ENCODE results near the gene AKAP13. TPM values are rescaled to one million over a fixed set of nuclear protein-coding genes. Genes with fewer than 3 reads are reported as not detected.

Gene AKAP13
- polyA plus RNA-seq, 1 of the 3 experiments (the other 2 are of a cell fraction): 8.4 TPM

DNA sequence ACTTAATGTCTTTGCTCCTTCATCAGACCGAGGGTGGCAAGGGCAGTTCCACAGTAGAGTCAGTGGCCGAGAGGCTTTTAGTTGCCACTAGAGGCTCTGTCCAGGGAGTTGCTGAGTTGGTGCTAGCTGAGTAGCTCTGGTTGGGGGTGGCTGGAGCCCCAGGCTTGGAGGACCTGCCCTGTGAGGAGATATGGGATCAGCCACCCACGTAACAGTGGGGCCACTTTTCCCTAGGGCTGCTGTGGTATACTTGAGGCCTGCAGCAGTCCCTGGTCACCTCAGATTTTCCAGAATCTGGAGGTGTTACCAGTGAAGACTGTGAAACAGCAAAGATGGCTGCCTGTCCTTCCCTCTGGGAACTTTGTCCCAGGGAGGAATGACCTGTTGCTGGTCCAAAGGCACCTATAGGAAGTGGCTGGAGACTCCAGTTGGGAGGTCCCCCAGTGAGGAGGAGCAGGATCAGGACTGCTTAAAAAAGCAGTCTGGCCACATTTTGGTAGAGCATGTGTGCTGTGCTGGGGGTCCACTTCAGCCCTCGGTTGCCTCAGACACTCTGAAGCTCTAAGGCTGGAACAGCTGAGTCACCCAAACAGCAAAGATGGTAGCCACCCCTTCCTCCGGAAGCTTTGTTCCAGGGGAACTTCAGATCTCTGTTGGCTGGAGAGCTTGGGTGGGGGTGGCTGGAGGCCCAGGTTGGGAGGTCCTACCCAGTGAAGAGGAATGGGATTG is 72.9 kb downstream of the AKAP13 start:
- no peak for DNase-seq
- H4K20me1 ChIP-seq (ENCODE audit: insufficient read depth): peaks cover 53% of the 10 kb centered on the region
- no peak overlapping the region for H3K4me3 ChIP-seq (ENCODE audit: low read depth in 2 of 2, low read length in 1 of 2)
- ChIA-PET CTCF (interaction anchor here (0.9 to 1.0 kb wide), 2 partner anchors 56 to 164 kb away, joined by 3 read pairs; no protein-coding TSS in a partner anchor), POLR2A (no interaction called here)
- no peak overlapping the region for H2AFZ ChIP-seq (ENCODE audit: low read depth)
- H3F3A ChIP-seq (replicated peaks; ENCODE audit: insufficient read depth): peaks cover 3% of the 10 kb centered on the region
- H3K9ac ChIP-seq: no peak overlapping the region
- TF ChIP-seq NFIC (IDR thresholded peaks at IDR 0.05; ENCODE audit: borderline replicate concordance) (no peak), FOSL2 (IDR thresholded peaks at IDR 0.05; ENCODE audit: borderline replicate concordance, low read depth) (no peak), YY1 (IDR thresholded peaks at IDR 0.05; ENCODE audit: low read depth) (no peak), POLR2AphosphoS5 (IDR thresholded peaks at IDR 0.05; ENCODE audit: low read depth, low read length) (no peak), FOXM1 (IDR thresholded peaks at IDR 0.05; ENCODE audit: low read depth) (no peak)
- TF ChIP-seq, protein P1, sequence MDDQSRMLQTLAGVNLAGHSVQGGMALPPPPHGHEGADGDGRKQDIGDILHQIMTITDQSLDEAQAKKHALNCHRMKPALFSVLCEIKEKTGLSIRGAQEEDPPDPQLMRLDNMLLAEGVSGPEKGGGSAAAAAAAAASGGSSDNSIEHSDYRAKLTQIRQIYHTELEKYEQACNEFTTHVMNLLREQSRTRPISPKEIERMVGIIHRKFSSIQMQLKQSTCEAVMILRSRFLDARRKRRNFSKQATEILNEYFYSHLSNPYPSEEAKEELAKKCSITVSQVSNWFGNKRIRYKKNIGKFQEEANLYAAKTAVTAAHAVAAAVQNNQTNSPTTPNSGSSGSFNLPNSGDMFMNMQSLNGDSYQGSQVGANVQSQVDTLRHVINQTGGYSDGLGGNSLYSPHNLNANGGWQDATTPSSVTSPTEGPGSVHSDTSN (IDR thresholded peaks at IDR 0.05): no peak
- TF ChIP-seq, protein P2, sequence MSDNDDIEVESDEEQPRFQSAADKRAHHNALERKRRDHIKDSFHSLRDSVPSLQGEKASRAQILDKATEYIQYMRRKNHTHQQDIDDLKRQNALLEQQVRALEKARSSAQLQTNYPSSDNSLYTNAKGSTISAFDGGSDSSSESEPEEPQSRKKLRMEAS (IDR thresholded peaks at IDR 0.05; ENCODE audit: low read depth): no peak
- no peaks in the 10 kb centered on the region for H3K9me2 ChIP-seq
- no peaks in the 10 kb centered on the region for H3K36me3 ChIP-seq (replicated peaks in 1 of 2; ENCODE audit: control insufficient read depth in 1 of 2, insufficient read depth in 2 of 2, low read length in 1 of 2)
- H3K79me2 ChIP-seq (ENCODE audit: insufficient read depth): peaks cover 91% of the 10 kb centered on the region
- 90% methylated on average over 2 of the region's 5 CpGs for WGBS (ENCODE audit: low lambda C conversion rate)
- H3K4me1 ChIP-seq (ENCODE audit: control insufficient read depth in 1 of 2, insufficient read depth in 2 of 2, low read depth in 1 of 2, low read length in 1 of 2): no peaks in the 10 kb centered on the region
- H3K27ac ChIP-seq (ENCODE audit: low read depth in 2 of 2, low read length in 1 of 2): no peak overlapping the region
- no peaks in the 10 kb centered on the region for H3K27me3 ChIP-seq (ENCODE audit: insufficient read depth)
- peaks cover 5% of the 10 kb centered on the region; the same call in 1 of the 2 replicates for H3K9me3 ChIP-seq
- H3K4me2 ChIP-seq: no peak overlapping the region

DNA sequence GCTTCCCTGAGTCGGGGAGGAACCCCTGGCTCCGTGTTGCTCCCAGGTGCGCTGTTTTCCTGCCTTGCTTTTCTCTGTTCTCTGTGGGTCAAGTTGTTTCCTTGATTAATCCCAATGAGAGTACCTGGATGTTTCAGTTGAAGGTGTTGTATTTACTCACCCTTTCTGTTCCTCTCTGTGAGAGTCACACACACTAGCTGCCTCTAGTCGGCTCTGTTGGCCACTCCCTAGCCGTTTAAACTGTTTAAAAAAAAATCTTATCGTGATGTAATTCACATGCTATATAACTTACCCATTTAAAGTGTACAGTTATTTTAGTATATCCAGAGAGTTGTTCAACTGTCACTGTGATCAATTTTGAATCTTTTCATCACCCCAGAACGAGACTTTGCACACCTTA is 74.0 kb downstream of the AKAP13 start:
- 92% methylated on average over 7 of the region's 7 CpGs for WGBS (ENCODE audit: low lambda C conversion rate)
- Histone ChIP-seq H3K27me3 (ENCODE audit: insufficient read depth) (no peaks in the 10 kb centered on the region), H3K9me2 (no peaks in the 10 kb centered on the region), H3K27ac (ENCODE audit: low read depth in 2 of 2, low read length in 1 of 2) (no peak overlapping the region), H2AFZ (ENCODE audit: low read depth) (no peak overlapping the region), H3K36me3 (replicated peaks in 1 of 2; ENCODE audit: control insufficient read depth in 1 of 2, insufficient read depth in 2 of 2, low read length in 1 of 2) (no peaks in the 10 kb centered on the region), H3K9ac (no peak overlapping the region), H3K9me3 (peaks cover 5% of the 10 kb centered on the region; the same call in 1 of the 2 replicates), H3K79me2 (ENCODE audit: insufficient read depth) (peaks cover 85% of the 10 kb centered on the region), H3F3A (replicated peaks; ENCODE audit: insufficient read depth) (peaks cover 2% of the 10 kb centered on the region), H3K4me2 (no peak overlapping the region), H3K4me1 (ENCODE audit: control insufficient read depth in 1 of 2, insufficient read depth in 2 of 2, low read depth in 1 of 2, low read length in 1 of 2) (no peaks in the 10 kb centered on the region), H3K4me3 (ENCODE audit: low read depth in 2 of 2, low read length in 1 of 2) (no peak overlapping the region), H4K20me1 (ENCODE audit: insufficient read depth) (peaks cover 46% of the 10 kb centered on the region)
- ChIA-PET POLR2A (no interaction called here), CTCF (interaction anchor here (0.9 to 1.0 kb wide), 2 partner anchors 57 to 165 kb away, joined by 3 read pairs; no protein-coding TSS in a partner anchor)
- no peak for DNase-seq
- TF ChIP-seq, protein P3, sequence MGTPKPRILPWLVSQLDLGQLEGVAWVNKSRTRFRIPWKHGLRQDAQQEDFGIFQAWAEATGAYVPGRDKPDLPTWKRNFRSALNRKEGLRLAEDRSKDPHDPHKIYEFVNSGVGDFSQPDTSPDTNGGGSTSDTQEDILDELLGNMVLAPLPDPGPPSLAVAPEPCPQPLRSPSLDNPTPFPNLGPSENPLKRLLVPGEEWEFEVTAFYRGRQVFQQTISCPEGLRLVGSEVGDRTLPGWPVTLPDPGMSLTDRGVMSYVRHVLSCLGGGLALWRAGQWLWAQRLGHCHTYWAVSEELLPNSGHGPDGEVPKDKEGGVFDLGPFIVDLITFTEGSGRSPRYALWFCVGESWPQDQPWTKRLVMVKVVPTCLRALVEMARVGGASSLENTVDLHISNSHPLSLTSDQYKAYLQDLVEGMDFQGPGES (IDR thresholded peaks at IDR 0.05; ENCODE audit: low read depth, low read length): no peak
- TF ChIP-seq TCF12 (IDR thresholded peaks at IDR 0.05) (no peak), EZH2phosphoT487 (IDR thresholded peaks at IDR 0.05; ENCODE audit: borderline replicate concordance, low read depth) (no peak), RAD21 (IDR thresholded peaks at IDR 0.05; ENCODE audit: low read length) (no peak), NRF1 (IDR thresholded peaks at IDR 0.05; ENCODE audit: low read depth, low read length) (no peak), GATA2 (CRISPR knock-in tag; IDR thresholded peaks at IDR 0.05) (no peak), SMC3 (IDR thresholded peaks at IDR 0.05; ENCODE audit: low read depth, low read length) (no peak), TEAD4 (IDR thresholded peaks at IDR 0.05; ENCODE audit: borderline replicate concordance, insufficient read depth) (no peak), NFIC (IDR thresholded peaks at IDR 0.05; ENCODE audit: borderline replicate concordance) (no peak), JUND (IDR thresholded peaks at IDR 0.05) (no peak), FOXJ3 (CRISPR knock-in tag; IDR thresholded peaks at IDR 0.05) (no peak), EP300 (IDR thresholded peaks at IDR 0.05; ENCODE audit: borderline replicate concordance in 1 of 2, low read depth in 1 of 2, low read length in 1 of 2) (no peak)
- TF ChIP-seq, protein P4, sequence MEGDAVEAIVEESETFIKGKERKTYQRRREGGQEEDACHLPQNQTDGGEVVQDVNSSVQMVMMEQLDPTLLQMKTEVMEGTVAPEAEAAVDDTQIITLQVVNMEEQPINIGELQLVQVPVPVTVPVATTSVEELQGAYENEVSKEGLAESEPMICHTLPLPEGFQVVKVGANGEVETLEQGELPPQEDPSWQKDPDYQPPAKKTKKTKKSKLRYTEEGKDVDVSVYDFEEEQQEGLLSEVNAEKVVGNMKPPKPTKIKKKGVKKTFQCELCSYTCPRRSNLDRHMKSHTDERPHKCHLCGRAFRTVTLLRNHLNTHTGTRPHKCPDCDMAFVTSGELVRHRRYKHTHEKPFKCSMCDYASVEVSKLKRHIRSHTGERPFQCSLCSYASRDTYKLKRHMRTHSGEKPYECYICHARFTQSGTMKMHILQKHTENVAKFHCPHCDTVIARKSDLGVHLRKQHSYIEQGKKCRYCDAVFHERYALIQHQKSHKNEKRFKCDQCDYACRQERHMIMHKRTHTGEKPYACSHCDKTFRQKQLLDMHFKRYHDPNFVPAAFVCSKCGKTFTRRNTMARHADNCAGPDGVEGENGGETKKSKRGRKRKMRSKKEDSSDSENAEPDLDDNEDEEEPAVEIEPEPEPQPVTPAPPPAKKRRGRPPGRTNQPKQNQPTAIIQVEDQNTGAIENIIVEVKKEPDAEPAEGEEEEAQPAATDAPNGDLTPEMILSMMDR (IDR thresholded peaks at IDR 0.05): no peak
- TF ChIP-seq, protein P5, sequence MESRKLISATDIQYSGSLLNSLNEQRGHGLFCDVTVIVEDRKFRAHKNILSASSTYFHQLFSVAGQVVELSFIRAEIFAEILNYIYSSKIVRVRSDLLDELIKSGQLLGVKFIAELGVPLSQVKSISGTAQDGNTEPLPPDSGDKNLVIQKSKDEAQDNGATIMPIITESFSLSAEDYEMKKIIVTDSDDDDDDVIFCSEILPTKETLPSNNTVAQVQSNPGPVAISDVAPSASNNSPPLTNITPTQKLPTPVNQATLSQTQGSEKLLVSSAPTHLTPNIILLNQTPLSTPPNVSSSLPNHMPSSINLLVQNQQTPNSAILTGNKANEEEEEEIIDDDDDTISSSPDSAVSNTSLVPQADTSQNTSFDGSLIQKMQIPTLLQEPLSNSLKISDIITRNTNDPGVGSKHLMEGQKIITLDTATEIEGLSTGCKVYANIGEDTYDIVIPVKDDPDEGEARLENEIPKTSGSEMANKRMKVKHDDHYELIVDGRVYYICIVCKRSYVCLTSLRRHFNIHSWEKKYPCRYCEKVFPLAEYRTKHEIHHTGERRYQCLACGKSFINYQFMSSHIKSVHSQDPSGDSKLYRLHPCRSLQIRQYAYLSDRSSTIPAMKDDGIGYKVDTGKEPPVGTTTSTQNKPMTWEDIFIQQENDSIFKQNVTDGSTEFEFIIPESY (IDR thresholded peaks at IDR 0.05; ENCODE audit: borderline replicate concordance, low read depth): no peak

Data from SK-N-SH (cell line).